Testis (tissue), 3 donors: ENCODE measurements around the gene SCO2. TPM values are rescaled to one million over a fixed set of nuclear protein-coding genes. Genes with fewer than 3 reads are reported as not detected.

ENCODE experiments used
- DNase-seq: peaks from one replicate; pipeline ENCODE4 v3.0.0-alpha.2; 2019
- H3K27ac ChIP-seq, 2 donors: fragments of 200-600 bp; sonication (generic); one replicate each; pipeline ENCODE4 v1.5.1; 2019
- H3K27me3 ChIP-seq: fragments of 200-600 bp; sonication (generic); one replicate; pipeline ENCODE4 v1.5.1; 2019
- H3K36me3 ChIP-seq: fragments of 200-600 bp; sonication (generic); one replicate; pipeline ENCODE4 v1.5.1; 2017; ENCODE audit warnings: low read depth; ENCODE audit errors: missing control alignments
- H3K4me1 ChIP-seq: fragments of 200-600 bp; sonication (generic); one replicate; pipeline ENCODE4 v1.5.1; 2019
- H3K4me3 ChIP-seq, 2 donors: fragments of 200-600 bp; sonication (generic); one replicate each; pipeline ENCODE4 v1.5.1; 2017 to 2019
- H3K9me3 ChIP-seq: fragments of 200-600 bp; sonication (generic); one replicate; pipeline ENCODE4 v1.5.1; 2017
- CTCF ChIP-seq, 3 experiments: fragments of 450-650 bp in 2 of 3; fragments of 200-600 bp in 1 of 3; sonication (generic) in 1 of 3; IDR thresholded peaks; one replicate each; pipeline ENCODE4 v1.5.1; 2016 to 2019; ENCODE audit warnings: antibody characterized with exemption in 3 of 3, mild to moderate bottlenecking in 2 of 3, moderate library complexity in 1 of 3
- POLR2A ChIP-seq: fragments of 450-650 bp; IDR thresholded peaks from one replicate; pipeline ENCODE4 v1.6.1; 2017; ENCODE audit warnings: antibody characterized with exemption, mild to moderate bottlenecking, moderate library complexity
- WGBS, 2 donors: methylation state at CpG; one replicate each; pipeline ENCODE4 v1.1.5; 2018; 5-methylcytosine and 5-hydroxymethylcytosine counted together
- intact Hi-C: fragments of 100-400 bp; cut with DNase I; formaldehyde crosslinking; loops from one replicate; pipeline ENCODE4 v1.15.1; 2023; ENCODE audit warnings: low total_unique reads
- polyA plus RNA-seq: library from polyadenylated mRNA; stranded (reverse); fragments of 350-450 nt; fragmentation: Illumina TruSeq; extraction: RNeasy Lipid Tissue Mini Kit (QIAGEN cat#74804); gene quantifications from one replicate; pipeline ENCODE4 v1.2.3, GENCODE V29; 2014; ENCODE audit warnings: low read depth, low replicate concordance; ENCODE audit not compliant: insufficient read depth
- total RNA-seq, 2 donors: library from RNA; depleted of rRNA; stranded (reverse); fragments of >200 nt; gene quantifications; one replicate each; pipeline ENCODE4 v1.2.3, GENCODE V29; 2016

SCO2 gene
- total and polyA plus RNA-seq, 3 donors from 2014 or later: 1.8 to 4.8 (median 4.1) TPM

GRCh38 chr22:50505276-50505775, 20.1 kb downstream of the SCO2 start:
- DNase-seq: no peak
- intact Hi-C loops: no loop called here
- TF ChIP-seq POLR2A (no peak), CTCF (IDR thresholded peaks at IDR 0.05) (no peak)
- H3K27ac ChIP-seq: no peak overlapping the region
- H3K4me3 ChIP-seq: no peak overlapping the region
- 89 to 92% methylated on average over 8 to 14 of the region's 14 CpGs for WGBS, 2 donors
- no peaks in the 10 kb centered on the region for H3K9me3 ChIP-seq
- H3K36me3 ChIP-seq: no peaks in the 10 kb centered on the region
- H3K27me3 ChIP-seq: no peaks in the 10 kb centered on the region
- peaks cover 9% of the 10 kb centered on the region for H3K4me1 ChIP-seq

- intact Hi-C loops: no loop called here
- TF ChIP-seq CTCF (IDR thresholded peaks at IDR 0.05) (no peak), POLR2A (no peak)
- Histone ChIP-seq H3K27ac (no peak overlapping the region), H3K4me3 (no peak overlapping the region), H3K4me1 (peaks cover 9% of the 10 kb centered on the region), H3K36me3 (no peaks in the 10 kb centered on the region), H3K27me3 (no peaks in the 10 kb centered on the region), H3K9me3 (no peaks in the 10 kb centered on the region)
- DNase-seq: no peak
- WGBS, 2 donors: 91 to 99% methylated on average over 19 to 44 of the region's 44 CpGs
Observed at GRCh38 chr22:50504369-50505211, 20.8 kb downstream of the SCO2 start.

GRCh38 chr22:50503475-50504145, 21.8 kb downstream of the SCO2 start:
- WGBS, 2 donors: 92 to 100% methylated on average over 8 to 23 of the region's 26 CpGs
- intact Hi-C loops: no loop called here
- Histone ChIP-seq H3K27ac (no peak overlapping the region), H3K36me3 (no peaks in the 10 kb centered on the region), H3K4me3 (no peak overlapping the region), H3K27me3 (no peaks in the 10 kb centered on the region), H3K4me1 (peaks cover 9% of the 10 kb centered on the region), H3K9me3 (no peaks in the 10 kb centered on the region)
- no peak for DNase-seq
- TF ChIP-seq POLR2A: no peak
- TF ChIP-seq CTCF (IDR thresholded peaks at IDR 0.05): no peak

GRCh38 chr22:50502628-50503474, 22.5 kb downstream of the SCO2 start:
- peaks cover 9% of the 10 kb centered on the region for H3K4me1 ChIP-seq
- intact Hi-C loops: no loop called here
- whole genome bisulfite sequencing, 2 donors: 90 to 92% methylated on average over 12 to 24 of the region's 24 CpGs
- TF ChIP-seq POLR2A (no peak), CTCF (IDR thresholded peaks at IDR 0.05) (no peak)
- no peak overlapping the region for H3K4me3 ChIP-seq
- no peaks in the 10 kb centered on the region for H3K9me3 ChIP-seq
- no peaks in the 10 kb centered on the region for H3K36me3 ChIP-seq
- no peaks in the 10 kb centered on the region for H3K27me3 ChIP-seq
- H3K27ac ChIP-seq: no peak overlapping the region
- DNase-seq: no peak
